ENCODE measurements around the gene METTL17. TPM values are rescaled to one million over a fixed set of nuclear protein-coding genes. Genes with fewer than 3 reads are reported as not detected.

METTL17 gene
- total and polyA plus RNA-seq, 2 of the 13 experiments (the other 11 are each of a cell fraction or from before 2014, with no cell fraction given), result 122 to 199 TPM

DNA sequence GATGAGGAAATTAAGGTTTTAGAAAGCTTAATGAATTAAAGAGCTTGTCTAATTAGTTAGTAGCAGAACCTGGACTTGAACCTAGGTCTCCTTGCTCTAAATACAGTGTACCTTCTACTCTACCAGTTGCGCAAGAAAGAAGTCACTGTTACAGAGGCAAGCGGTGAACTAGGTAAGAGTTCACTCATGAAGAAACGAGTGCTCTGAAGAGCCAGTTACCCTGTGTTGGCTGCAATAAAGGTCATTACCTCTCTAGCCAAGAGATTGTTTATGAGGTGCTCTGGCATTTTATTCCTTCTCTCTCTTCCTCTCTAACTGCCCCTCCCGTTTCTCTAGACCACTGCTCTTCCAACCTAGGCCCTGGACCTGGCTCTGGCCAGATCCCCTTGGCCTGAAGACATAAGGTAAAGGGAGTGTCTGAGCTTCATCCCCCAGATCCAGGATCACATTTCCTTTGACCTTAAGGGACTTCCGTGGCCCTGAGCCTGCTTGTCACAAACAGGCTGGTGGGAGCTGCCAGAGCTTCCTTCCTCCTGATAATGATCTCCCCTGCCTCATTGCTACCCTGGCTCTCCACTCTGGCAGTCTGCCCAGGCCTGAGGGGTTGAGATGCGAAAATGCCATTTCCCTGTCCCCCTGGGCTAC lies 54.3 kb downstream of the METTL17 start (continued):
- TF ChIP-seq MIER2 (CRISPR knock-in tag; IDR thresholded peaks at IDR 0.05), result peak; percentile 68; the same call in 1 of the 2 replicates
- TF ChIP-seq ZNF773 (CRISPR knock-in tag; IDR thresholded peaks at IDR 0.05; ENCODE audit: borderline replicate concordance), result no peak
- no peak for TF ChIP-seq ZNF878 (CRISPR knock-in tag; IDR thresholded peaks at IDR 0.05)
- TF ChIP-seq SAP130 (CRISPR knock-in tag; IDR thresholded peaks at IDR 0.05; ENCODE audit: low read depth), result peak; percentile 55
- TF ChIP-seq CHD4 (IDR thresholded peaks at IDR 0.05; ENCODE audit: borderline replicate concordance, low read length), result peak; percentile 97; the same call in 1 of the 2 replicates
- TF ChIP-seq, protein P1, sequence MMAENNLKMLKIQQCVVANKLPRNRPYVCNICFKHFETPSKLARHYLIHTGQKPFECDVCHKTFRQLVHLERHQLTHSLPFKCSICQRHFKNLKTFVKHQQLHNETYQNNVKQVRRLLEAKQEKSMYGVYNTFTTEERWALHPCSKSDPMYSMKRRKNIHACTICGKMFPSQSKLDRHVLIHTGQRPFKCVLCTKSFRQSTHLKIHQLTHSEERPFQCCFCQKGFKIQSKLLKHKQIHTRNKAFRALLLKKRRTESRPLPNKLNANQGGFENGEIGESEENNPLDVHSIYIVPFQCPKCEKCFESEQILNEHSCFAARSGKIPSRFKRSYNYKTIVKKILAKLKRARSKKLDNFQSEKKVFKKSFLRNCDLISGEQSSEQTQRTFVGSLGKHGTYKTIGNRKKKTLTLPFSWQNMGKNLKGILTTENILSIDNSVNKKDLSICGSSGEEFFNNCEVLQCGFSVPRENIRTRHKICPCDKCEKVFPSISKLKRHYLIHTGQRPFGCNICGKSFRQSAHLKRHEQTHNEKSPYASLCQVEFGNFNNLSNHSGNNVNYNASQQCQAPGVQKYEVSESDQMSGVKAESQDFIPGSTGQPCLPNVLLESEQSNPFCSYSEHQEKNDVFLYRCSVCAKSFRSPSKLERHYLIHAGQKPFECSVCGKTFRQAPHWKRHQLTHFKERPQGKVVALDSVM (CRISPR knock-in tag; IDR thresholded peaks at IDR 0.05), result no peak
- no peak for TF ChIP-seq SP2 (CRISPR knock-in tag; IDR thresholded peaks at IDR 0.05)
- TF ChIP-seq FOXA3 (CRISPR knock-in tag; IDR thresholded peaks at IDR 0.05), result peak; percentile 77
- TF ChIP-seq GATAD1 (CRISPR knock-in tag; IDR thresholded peaks at IDR 0.05), result no peak
- TF ChIP-seq PPARG (CRISPR knock-in tag; conservative IDR thresholded peaks at IDR 0.05), result peak; percentile 100
- TF ChIP-seq RORA (CRISPR knock-in tag; IDR thresholded peaks at IDR 0.05), result no peak
- TF ChIP-seq ZNF407 (CRISPR knock-in tag; IDR thresholded peaks at IDR 0.05; ENCODE audit: not compliant biosample characterization), result no peak
- TF ChIP-seq ZNF670 (CRISPR knock-in tag; IDR thresholded peaks at IDR 0.05; ENCODE audit: borderline replicate concordance), result 0 out of 2 replicates have a peak, but pooled peaks have one; percentile 62
- peak; percentile 43; the same call in 1 of the 2 replicates for TF ChIP-seq ZMYM4 (CRISPR knock-in tag; IDR thresholded peaks at IDR 0.05)
- no peak for TF ChIP-seq ZBTB33 (CRISPR knock-in tag; IDR thresholded peaks at IDR 0.05)

Data from HepG2 (cell line).